ENCODE measurements around the gene DPYD.

The DPYD gene

GRCh38 chr1:97427371-97427770 lies 493.5 kb downstream of the DPYD start:
- no peak overlapping the region for H2AFZ ChIP-seq (ENCODE audit: low read depth)
- H3K36me3 ChIP-seq (ENCODE audit: insufficient read depth) = no peaks in the 10 kb centered on the region
- no peak for TF ChIP-seq CTCF (conservative IDR thresholded peaks at IDR 0.05; ENCODE audit: low read depth, low read length)
- no peaks in the 10 kb centered on the region for H4K20me1 ChIP-seq (ENCODE audit: insufficient read depth)
- H3K79me2 ChIP-seq (ENCODE audit: insufficient read depth, low read depth) = no peaks in the 10 kb centered on the region
- H3K27ac ChIP-seq = no peak overlapping the region
- H3K4me3 ChIP-seq (IDR thresholded peaks at IDR 0.05; ENCODE audit: insufficient read depth, low read depth, low read length) = no peak overlapping the region
- H3K27me3 ChIP-seq (ENCODE audit: insufficient read depth, low read depth) = no peaks in the 10 kb centered on the region
- H3K9ac ChIP-seq = no peak overlapping the region
- H3K4me2 ChIP-seq = no peak overlapping the region
- H3K4me1 ChIP-seq (ENCODE audit: low read depth, poor library complexity, severe bottlenecking) = no peaks in the 10 kb centered on the region

- no peaks in the 10 kb centered on the region for H3K27me3 ChIP-seq (ENCODE audit: insufficient read depth, low read depth)
- no peak overlapping the region for H3K9ac ChIP-seq
- H3K27ac ChIP-seq = no peak overlapping the region
- no peaks in the 10 kb centered on the region for H4K20me1 ChIP-seq (ENCODE audit: insufficient read depth)
- H3K4me1 ChIP-seq (ENCODE audit: low read depth, poor library complexity, severe bottlenecking) = no peaks in the 10 kb centered on the region
- no peak for TF ChIP-seq CTCF (conservative IDR thresholded peaks at IDR 0.05; ENCODE audit: low read depth, low read length)
- no peaks in the 10 kb centered on the region for H3K36me3 ChIP-seq (ENCODE audit: insufficient read depth)
- no peak overlapping the region for H2AFZ ChIP-seq (ENCODE audit: low read depth)
- H3K4me3 ChIP-seq (IDR thresholded peaks at IDR 0.05; ENCODE audit: insufficient read depth, low read depth, low read length) = no peak overlapping the region
- no peak overlapping the region for H3K4me2 ChIP-seq
- no peaks in the 10 kb centered on the region for H3K79me2 ChIP-seq (ENCODE audit: insufficient read depth, low read depth)
Measured at GRCh38 chr1:97424209-97424608, 496.6 kb downstream of the DPYD start.

GRCh38 chr1:97423403-97423802 lies 497.4 kb downstream of the DPYD start:
- Histone ChIP-seq H3K79me2 (ENCODE audit: insufficient read depth, low read depth) (no peaks in the 10 kb centered on the region), H4K20me1 (ENCODE audit: insufficient read depth) (no peaks in the 10 kb centered on the region), H2AFZ (ENCODE audit: low read depth) (no peak overlapping the region), H3K4me2 (no peak overlapping the region), H3K4me1 (ENCODE audit: low read depth, poor library complexity, severe bottlenecking) (no peaks in the 10 kb centered on the region), H3K27ac (no peak overlapping the region), H3K36me3 (ENCODE audit: insufficient read depth) (no peaks in the 10 kb centered on the region), H3K4me3 (IDR thresholded peaks at IDR 0.05; ENCODE audit: insufficient read depth, low read depth, low read length) (no peak overlapping the region), H3K27me3 (ENCODE audit: insufficient read depth, low read depth) (no peaks in the 10 kb centered on the region), H3K9ac (no peak overlapping the region)
- TF ChIP-seq CTCF (conservative IDR thresholded peaks at IDR 0.05; ENCODE audit: low read depth, low read length) = no peak

- no peak for TF ChIP-seq CTCF (conservative IDR thresholded peaks at IDR 0.05; ENCODE audit: low read depth, low read length)
- no peak overlapping the region for H3K4me2 ChIP-seq
- no peak overlapping the region for H3K27ac ChIP-seq
Measured at GRCh38 chr1:97417661-97418060, 503.2 kb downstream of the DPYD start.

More at GRCh38 chr1:97417661-97418060, 503.2 kb downstream of the DPYD start:
- no peak overlapping the region for H2AFZ ChIP-seq (ENCODE audit: low read depth)
- no peak overlapping the region for H3K4me3 ChIP-seq (IDR thresholded peaks at IDR 0.05; ENCODE audit: insufficient read depth, low read depth, low read length)
- no peaks in the 10 kb centered on the region for H3K36me3 ChIP-seq (ENCODE audit: insufficient read depth)
- no peaks in the 10 kb centered on the region for H3K27me3 ChIP-seq (ENCODE audit: insufficient read depth, low read depth)
- no peak overlapping the region for H3K9ac ChIP-seq
- no peaks in the 10 kb centered on the region for H4K20me1 ChIP-seq (ENCODE audit: insufficient read depth)
- no peaks in the 10 kb centered on the region for H3K79me2 ChIP-seq (ENCODE audit: insufficient read depth, low read depth)
- no peaks in the 10 kb centered on the region for H3K4me1 ChIP-seq (ENCODE audit: low read depth, poor library complexity, severe bottlenecking)
